Lower leg skin (tissue), 3 donors: ENCODE results near the gene NRXN3.

ENCODE experiments used
- POLR2A ChIP-seq, 2 donors: fragments of 450-650 bp; IDR thresholded peaks; one replicate each; pipeline ENCODE4 v1.6.1; 2016 to 2017; ENCODE audit warnings: antibody characterized with exemption in 2 of 2, mild to moderate bottlenecking in 1 of 2, moderate library complexity in 1 of 2
- TF ChIP-seq, protein P1 (sequence below), 3 donors: fragments of 450-650 bp; IDR thresholded peaks; one replicate each; pipeline ENCODE4 v1.5.1; 2016; ENCODE audit warnings: antibody characterized with exemption in 3 of 3, mild to moderate bottlenecking in 3 of 3, moderate library complexity in 2 of 3

DNA sequence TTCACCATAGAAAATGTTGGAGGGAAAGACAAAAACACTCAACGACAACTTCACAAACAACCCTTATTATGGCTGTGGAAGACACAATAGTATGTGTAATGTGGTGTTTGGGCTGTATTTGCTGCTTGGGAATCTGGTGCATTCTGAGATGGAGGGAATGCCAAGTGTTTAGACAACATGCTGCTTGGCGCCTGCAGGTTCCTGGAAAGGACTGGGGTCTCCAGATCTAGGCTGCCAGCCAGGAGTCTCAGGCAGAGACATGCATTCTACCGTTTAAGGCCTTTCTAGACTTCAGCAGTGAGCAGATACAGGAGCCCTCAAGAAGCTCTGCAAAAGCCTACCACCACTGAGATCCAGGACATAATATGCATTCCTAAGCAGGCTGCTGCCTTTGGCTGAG lies 418.7 kb downstream of the NRXN3 start:
- TF ChIP-seq, protein P1, sequence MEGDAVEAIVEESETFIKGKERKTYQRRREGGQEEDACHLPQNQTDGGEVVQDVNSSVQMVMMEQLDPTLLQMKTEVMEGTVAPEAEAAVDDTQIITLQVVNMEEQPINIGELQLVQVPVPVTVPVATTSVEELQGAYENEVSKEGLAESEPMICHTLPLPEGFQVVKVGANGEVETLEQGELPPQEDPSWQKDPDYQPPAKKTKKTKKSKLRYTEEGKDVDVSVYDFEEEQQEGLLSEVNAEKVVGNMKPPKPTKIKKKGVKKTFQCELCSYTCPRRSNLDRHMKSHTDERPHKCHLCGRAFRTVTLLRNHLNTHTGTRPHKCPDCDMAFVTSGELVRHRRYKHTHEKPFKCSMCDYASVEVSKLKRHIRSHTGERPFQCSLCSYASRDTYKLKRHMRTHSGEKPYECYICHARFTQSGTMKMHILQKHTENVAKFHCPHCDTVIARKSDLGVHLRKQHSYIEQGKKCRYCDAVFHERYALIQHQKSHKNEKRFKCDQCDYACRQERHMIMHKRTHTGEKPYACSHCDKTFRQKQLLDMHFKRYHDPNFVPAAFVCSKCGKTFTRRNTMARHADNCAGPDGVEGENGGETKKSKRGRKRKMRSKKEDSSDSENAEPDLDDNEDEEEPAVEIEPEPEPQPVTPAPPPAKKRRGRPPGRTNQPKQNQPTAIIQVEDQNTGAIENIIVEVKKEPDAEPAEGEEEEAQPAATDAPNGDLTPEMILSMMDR (IDR thresholded peaks at IDR 0.05) = no peak
- TF ChIP-seq POLR2A (IDR thresholded peaks at IDR 0.05) = no peak
